ENCODE measurements around the gene COLEC12. TPM values are rescaled to one million over a fixed set of nuclear protein-coding genes. Genes with fewer than 3 reads are reported as not detected.
A peak's percentile ranks its signal among the peaks of the same experiment; 100 is the strongest.

COLEC12 gene
- total RNA-seq, 1 donor from 2014 or later, result 8.3 TPM

- DNase-seq (no peak), ATAC-seq (no peak)
- intact Hi-C loops (cut with micrococcal nuclease), result no loop called here
Observed at GRCh38 chr18:507636-508035, 7.1 kb upstream of the COLEC12 start.

- intact Hi-C loops (cut with micrococcal nuclease), result no loop called here
- ATAC-seq, result no peak
- DNase-seq, result no peak
Observed at GRCh38 chr18:506801-507200, 6.3 kb upstream of the COLEC12 start.

GRCh38 chr18:506264-506663 is 5.8 kb upstream of the COLEC12 start:
- intact Hi-C loops (cut with micrococcal nuclease), result no loop called here
- no peak for DNase-seq
- no peak for ATAC-seq

GRCh38 chr18:505483-506122 is 5.1 kb upstream of the COLEC12 start:
- DNase-seq, result no peak
- ATAC-seq, result no peak
- intact Hi-C loops (cut with micrococcal nuclease), result no loop called here

GRCh38 chr18:501406-501714 is 859 bp upstream of the COLEC12 start:
- ATAC-seq, result no peak
- no peak for DNase-seq
- intact Hi-C loops (cut with micrococcal nuclease), result no loop called here

- ATAC-seq, result peak; percentile 55
- DNase-seq, result peak; percentile 46
- intact Hi-C loops (cut with micrococcal nuclease), result no loop called here
Observed at GRCh38 chr18:499776-500631, 497 bp downstream of the COLEC12 start.

GRCh38 chr18:498931-499775 is 1.3 kb downstream of the COLEC12 start:
- peak; percentile 33 for DNase-seq
- intact Hi-C loops (cut with micrococcal nuclease), result no loop called here
- ATAC-seq, result no peak

GRCh38 chr18:497688-498087 is 2.8 kb downstream of the COLEC12 start:
- DNase-seq (no peak), ATAC-seq (no peak)
- intact Hi-C loops (cut with micrococcal nuclease), result no loop called here

- DNase-seq (no peak), ATAC-seq (no peak)
- intact Hi-C loops (cut with micrococcal nuclease), result no loop called here
Observed at GRCh38 chr18:495452-495851, 5.0 kb downstream of the COLEC12 start.

GRCh38 chr18:495017-495416 is 5.5 kb downstream of the COLEC12 start:
- DNase-seq (no peak), ATAC-seq (no peak)
- intact Hi-C loops (cut with micrococcal nuclease), result no loop called here

GRCh38 chr18:493986-494983 is 6.2 kb downstream of the COLEC12 start:
- intact Hi-C loops (cut with micrococcal nuclease), result no loop called here
- ATAC-seq (no peak), DNase-seq (no peak)

- ATAC-seq, result no peak
- DNase-seq, result no peak
- intact Hi-C loops (cut with micrococcal nuclease), result no loop called here
Observed at GRCh38 chr18:492451-492850, 8.1 kb downstream of the COLEC12 start.

GRCh38 chr18:490624-491023 is 9.9 kb downstream of the COLEC12 start:
- DNase-seq (no peak), ATAC-seq (no peak)
- intact Hi-C loops (cut with micrococcal nuclease), result no loop called here

GRCh38 chr18:490024-490366 is 10.5 kb downstream of the COLEC12 start:
- ATAC-seq (no peak), DNase-seq (no peak)
- intact Hi-C loops (cut with micrococcal nuclease), result no loop called here

GRCh38 chr18:489244-490023 is 11.1 kb downstream of the COLEC12 start:
- ATAC-seq, result no peak
- DNase-seq, result no peak
- intact Hi-C loops (cut with micrococcal nuclease), result no loop called here

GRCh38 chr18:486929-487740 is 13.4 kb downstream of the COLEC12 start:
- ATAC-seq (no peak), DNase-seq (no peak)
- intact Hi-C loops (cut with micrococcal nuclease), result no loop called here

- intact Hi-C loops (cut with micrococcal nuclease), result no loop called here
- ATAC-seq, result peak; percentile 74
- no peak for DNase-seq
Observed at GRCh38 chr18:484749-485464, 15.6 kb downstream of the COLEC12 start.

Data from left ventricle myocardium superior (tissue), 1 donor.